NCI-H1092 (cell line): ENCODE results near the gene PAX9.

ENCODE experiments used
- DNase-seq: peaks from one replicate; lab custom pipeline; 2025; lab: John Stamatoyannopoulos, UW

PAX9 gene

GRCh38 chr14:36655963-36656686, 5.5 kb upstream of the PAX9 start:
- DNase-seq = peak; percentile 42

DNA sequence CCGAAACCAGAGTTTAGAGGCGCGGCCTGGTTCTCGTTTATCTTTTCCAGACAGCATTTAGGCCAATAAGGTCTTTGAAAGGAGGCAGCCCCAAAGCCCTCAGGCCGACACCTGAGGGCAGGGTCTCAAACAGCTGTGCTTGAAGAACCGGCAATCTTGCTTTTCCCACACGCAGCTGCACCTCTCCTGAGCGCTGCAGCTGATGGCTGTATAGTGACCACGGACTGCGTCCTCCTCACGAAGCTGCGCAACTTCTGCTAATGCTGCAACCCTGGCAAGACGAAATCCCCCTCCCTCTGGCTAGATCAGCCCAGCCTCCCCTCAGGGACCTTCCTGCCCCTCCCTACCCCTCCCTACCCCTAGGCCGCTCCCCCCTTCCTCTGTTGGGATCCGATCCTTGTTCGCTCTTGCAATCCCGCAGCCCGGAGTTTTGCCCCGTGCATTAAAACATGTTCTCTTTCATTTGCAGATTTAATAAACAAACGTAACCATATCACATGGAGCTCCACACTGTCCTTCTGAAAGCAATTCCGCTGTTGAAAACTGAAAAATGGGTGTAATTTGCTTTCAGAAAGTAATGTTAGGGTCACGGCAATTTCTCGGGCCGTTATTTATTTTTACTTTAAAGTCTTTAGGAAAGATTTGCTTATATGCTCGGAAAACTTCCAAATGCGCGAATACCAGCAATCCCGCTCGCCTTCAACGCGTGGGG, 4.8 kb upstream of the PAX9 start:
- DNase-seq = no peak

- DNase-seq = peak; percentile 15
Measured at GRCh38 chr14:36657399-36658122, 4.1 kb upstream of the PAX9 start.

- no peak for DNase-seq
Measured at GRCh38 chr14:36658123-36659009, 3.3 kb upstream of the PAX9 start.

DNA sequence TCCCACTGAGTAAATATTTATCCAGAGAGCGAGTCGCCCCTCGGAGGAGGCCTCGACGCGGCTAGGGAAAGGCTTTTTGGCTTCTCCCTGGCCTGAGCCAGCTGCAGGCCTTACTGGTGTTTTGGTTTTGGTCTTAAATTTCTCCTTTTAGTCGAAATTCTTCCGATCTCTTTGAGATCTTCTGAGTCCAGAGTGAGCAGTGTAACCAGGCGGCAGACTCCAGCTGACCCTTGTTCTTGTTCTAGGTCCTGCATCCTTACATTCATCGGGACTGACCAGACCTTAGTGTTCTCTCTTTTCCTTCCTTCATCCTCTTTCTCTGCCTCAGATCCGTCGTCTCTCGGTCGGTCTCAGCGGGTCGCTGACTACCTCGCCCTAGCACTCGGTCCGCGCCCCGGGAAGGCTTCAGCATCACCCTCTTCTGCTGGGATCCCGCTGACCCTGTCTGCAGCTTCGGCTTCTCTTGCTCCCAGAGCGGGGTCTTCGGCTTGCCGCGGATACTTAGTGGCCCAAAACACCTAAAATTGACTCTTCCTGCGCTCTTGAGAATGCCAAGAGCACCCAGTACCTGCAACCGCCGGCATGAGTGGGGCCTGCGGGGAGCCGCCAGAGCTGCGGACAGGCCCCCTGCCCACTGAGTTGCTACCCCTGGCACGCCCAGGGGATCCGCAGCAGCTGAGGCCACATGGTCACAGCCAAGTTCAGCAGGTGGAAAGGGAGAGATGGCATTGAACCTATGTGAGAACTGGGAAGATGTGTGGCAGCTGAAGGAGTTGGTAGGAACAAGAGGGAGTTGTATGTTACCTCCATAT, 2.4 kb upstream of the PAX9 start:
- DNase-seq = peak; percentile 21

GRCh38 chr14:36659822-36660735, 1.6 kb upstream of the PAX9 start:
- DNase-seq = no peak

DNA sequence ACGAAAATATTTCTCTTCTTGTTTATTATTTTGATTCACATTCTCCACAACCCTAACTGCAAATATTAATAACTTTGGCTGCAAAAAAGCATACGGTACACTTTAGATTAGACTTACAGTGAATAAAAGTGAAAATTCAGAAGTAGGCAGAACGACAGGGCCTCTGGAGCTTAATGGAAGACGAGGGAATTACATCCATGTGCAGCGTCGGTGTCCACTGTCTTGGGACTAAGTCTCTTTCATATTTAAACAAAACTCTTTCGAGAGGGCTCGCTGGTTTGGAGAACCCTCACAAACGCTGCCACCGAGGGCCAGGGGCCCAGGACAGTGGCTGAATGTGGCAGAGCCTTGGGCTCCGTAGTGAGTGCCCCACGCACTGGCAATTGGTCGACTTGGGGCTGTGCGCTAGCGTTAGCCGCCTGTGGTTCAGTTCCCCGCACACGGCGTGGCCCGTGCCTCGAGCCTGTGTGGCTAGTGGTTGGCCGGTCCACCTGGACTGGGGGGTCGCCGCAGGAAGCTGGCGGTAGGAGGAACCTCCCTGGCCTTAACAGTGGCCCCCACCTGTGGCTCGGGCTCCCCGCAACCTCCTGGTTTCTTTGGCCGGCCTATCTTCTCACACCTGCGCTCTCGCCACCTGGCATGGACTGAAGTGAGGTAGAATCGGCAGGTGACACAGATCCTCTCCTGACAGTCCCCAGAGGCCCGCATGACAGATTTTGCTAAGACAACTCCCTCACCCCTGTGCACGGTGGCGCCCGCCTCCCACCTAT, 739 bp upstream of the PAX9 start:
- DNase-seq = peak; percentile 45

- no peak for DNase-seq
Measured at GRCh38 chr14:36662258-36662542, 540 bp downstream of the PAX9 start.

GRCh38 chr14:36662543-36663403, 1.1 kb downstream of the PAX9 start:
- DNase-seq = peak; percentile 22

GRCh38 chr14:36663404-36664321, 2.0 kb downstream of the PAX9 start:
- DNase-seq = no peak

- DNase-seq = no peak
Measured at GRCh38 chr14:36664322-36665193, 2.9 kb downstream of the PAX9 start.

DNA sequence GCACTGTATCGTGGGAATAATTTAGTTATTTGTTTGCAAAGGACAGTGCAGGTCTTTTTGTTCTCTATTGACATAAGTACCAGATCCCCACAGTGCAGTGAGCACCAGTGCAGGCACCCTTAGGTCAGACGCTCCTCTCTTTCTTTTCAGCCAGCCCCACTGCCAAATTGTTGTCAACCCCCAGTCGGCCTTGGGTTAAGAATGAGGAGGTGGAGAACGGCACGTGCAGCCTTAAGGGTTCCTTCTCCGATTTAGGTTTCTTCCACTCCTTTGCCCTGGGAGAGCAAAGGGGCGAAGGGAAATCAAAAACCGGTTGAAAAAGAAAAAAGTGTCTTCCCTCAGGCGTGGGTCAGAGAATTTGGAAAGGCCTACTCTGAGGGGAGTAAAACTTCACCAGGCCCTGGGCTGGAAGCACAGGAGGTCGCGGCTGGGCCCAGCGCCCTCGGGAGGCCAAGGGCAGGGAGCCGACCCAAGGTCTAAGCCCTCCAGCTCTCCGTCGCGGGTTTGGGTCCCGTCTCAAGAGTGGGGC, 4.3 kb downstream of the PAX9 start:
- no peak for DNase-seq

- no peak for DNase-seq
Measured at GRCh38 chr14:36666416-36667206, 5.0 kb downstream of the PAX9 start.

DNA sequence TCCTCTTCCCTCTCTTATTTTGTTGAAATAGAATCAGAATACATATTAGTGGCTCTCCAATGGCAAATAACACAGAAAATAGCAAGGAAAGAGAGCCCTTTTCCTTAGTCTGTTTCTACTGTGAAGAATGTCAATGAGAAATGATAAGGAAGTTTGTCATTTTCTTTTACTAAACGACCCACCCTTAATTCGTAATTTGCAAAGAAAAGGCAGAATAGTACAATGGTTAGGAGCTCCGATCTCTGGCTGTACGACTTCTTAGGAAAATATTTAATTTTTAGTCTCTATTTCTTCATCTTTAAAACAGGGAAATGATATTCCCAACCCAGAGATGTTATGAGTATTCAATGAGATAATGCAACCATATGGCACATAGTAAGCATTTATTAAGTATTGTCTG, 6.0 kb downstream of the PAX9 start:
- DNase-seq = no peak

- DNase-seq = no peak
Measured at GRCh38 chr14:36671149-36671548, 9.5 kb downstream of the PAX9 start.
